PFSK-1 (cell line): ENCODE data around the gene CACNA1C.

Source experiments
- FOXP2 ChIP-seq: optimal IDR thresholded peaks from 2 replicates; pipeline ENCODE3; 2011; ENCODE audit warnings: borderline replicate concordance, control low read depth, inconsistent platforms; ENCODE audit not compliant: insufficient read depth; ENCODE audit errors: extremely low read length, extremely low read depth
- POLR2AphosphoS5 ChIP-seq: IDR thresholded peaks from 2 replicates; pipeline ENCODE4 v1.6.1; 2012; ENCODE audit warnings: low read depth, mild to moderate bottlenecking, control low read depth, low read length, moderate library complexity
- REST ChIP-seq, 2 experiments: IDR thresholded peaks; 2 replicates each; pipeline versions ENCODE4 v1.6.1 to v1.8.0; 2011 to 2012; ENCODE audit warnings: low read depth in 2 of 2, low read length in 2 of 2, control low read depth in 1 of 2, inconsistent platforms in 1 of 2, mild to moderate bottlenecking in 1 of 2, moderate library complexity in 1 of 2; ENCODE audit not compliant: insufficient read depth in 1 of 2
- SIN3A ChIP-seq: IDR thresholded peaks from 2 replicates; pipeline ENCODE4 v1.6.1; 2012; ENCODE audit warnings: mild to moderate bottlenecking, low read length, moderate library complexity, borderline replicate concordance; ENCODE audit not compliant: insufficient read depth
- TAF1 ChIP-seq: IDR thresholded peaks from 2 replicates; pipeline ENCODE4 v1.6.1; 2012; ENCODE audit warnings: low read length, control low read depth, borderline replicate concordance; ENCODE audit not compliant: insufficient read depth

CACNA1C gene

GRCh38 chr12:2112401-2112800 is 59.6 kb downstream of the CACNA1C start:
- TF ChIP-seq FOXP2: no peak
- no peak for TF ChIP-seq REST (IDR thresholded peaks at IDR 0.05; ENCODE audit: insufficient read depth in 1 of 2, low read depth in 2 of 2, low read length in 2 of 2)
- TF ChIP-seq POLR2AphosphoS5: no peak
- no peak for TF ChIP-seq SIN3A
- TF ChIP-seq TAF1: no peak

GRCh38 chr12:2113119-2113912 is 60.5 kb downstream of the CACNA1C start:
- TF ChIP-seq FOXP2 (no peak), POLR2AphosphoS5 (no peak), REST (IDR thresholded peaks at IDR 0.05; ENCODE audit: insufficient read depth in 1 of 2, low read depth in 2 of 2, low read length in 2 of 2) (no peak), TAF1 (no peak), SIN3A (no peak)

DNA sequence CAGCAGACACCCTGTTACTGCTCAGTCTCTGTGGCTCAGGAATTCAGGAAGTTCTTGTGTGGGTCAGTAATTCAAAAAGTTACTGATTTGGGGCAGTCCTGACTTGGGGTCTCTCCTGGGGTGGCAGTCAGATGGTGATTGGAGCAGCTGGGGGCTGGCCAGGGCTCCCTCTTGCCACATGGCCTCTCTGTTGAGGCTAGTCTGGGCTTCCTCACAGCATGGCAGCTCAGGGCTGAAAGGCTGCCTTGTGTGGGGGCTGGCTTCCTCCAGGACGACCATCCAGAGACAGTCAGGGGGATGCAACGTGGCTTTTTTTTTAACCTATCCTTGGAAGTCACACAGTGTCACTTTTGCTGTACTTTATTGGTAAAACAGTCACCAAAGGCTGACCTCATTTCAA is 61.3 kb downstream of the CACNA1C start:
- TF ChIP-seq SIN3A (no peak), POLR2AphosphoS5 (no peak), FOXP2 (no peak), REST (IDR thresholded peaks at IDR 0.05; ENCODE audit: insufficient read depth in 1 of 2, low read depth in 2 of 2, low read length in 2 of 2) (no peak), TAF1 (no peak)

GRCh38 chr12:2115101-2115845 is 62.5 kb downstream of the CACNA1C start:
- no peak for TF ChIP-seq SIN3A

- TF ChIP-seq TAF1: no peak
- no peak for TF ChIP-seq SIN3A
- no peak for TF ChIP-seq POLR2AphosphoS5
- TF ChIP-seq FOXP2: no peak
- TF ChIP-seq REST (IDR thresholded peaks at IDR 0.05; ENCODE audit: insufficient read depth in 1 of 2, low read depth in 2 of 2, low read length in 2 of 2): no peak
These were observed 64.8 kb downstream of the CACNA1C start for GRCh38 chr12:2117541-2117940.
